SK-N-SH (cell line): ENCODE measurements around the gene PTPRJ.

Experiments
- ELF1 ChIP-seq: IDR thresholded peaks from 2 replicates; pipeline ENCODE4 v1.4.0; 2012
- GATA2 ChIP-seq: sonication (generic); formaldehyde crosslinking; IDR thresholded peaks from 2 replicates; pipeline ENCODE4 v1.5.0; 2020; ENCODE audit warnings: mild to moderate bottlenecking, missing genetic modification reagents
- NFIC ChIP-seq: IDR thresholded peaks from 2 replicates; pipeline ENCODE4 v1.4.0; 2012; ENCODE audit warnings: borderline replicate concordance
- POLR2AphosphoS5 ChIP-seq: IDR thresholded peaks from 2 replicates; pipeline ENCODE4 v1.6.1; 2012; ENCODE audit warnings: low read depth, low read length
- RAD21 ChIP-seq: IDR thresholded peaks from 2 replicates; pipeline ENCODE4 v1.6.1; 2012; ENCODE audit warnings: mild to moderate bottlenecking, low read length
- RFX5 ChIP-seq: IDR thresholded peaks from 2 replicates; pipeline ENCODE4 v1.6.1; 2012; ENCODE audit warnings: mild to moderate bottlenecking, improper control_type of control experiment, low read length
- SMC3 ChIP-seq: IDR thresholded peaks from 2 replicates; pipeline ENCODE4 v1.6.1; 2012; ENCODE audit warnings: low read depth, low read length, improper control_type of control experiment
- TAF1 ChIP-seq: IDR thresholded peaks from 2 replicates; pipeline ENCODE4 v1.6.1; 2012; ENCODE audit warnings: low read depth, mild to moderate bottlenecking, low read length, moderate library complexity, borderline replicate concordance
- TCF12 ChIP-seq: IDR thresholded peaks from 2 replicates; pipeline ENCODE4 v1.4.0; 2012
- TF ChIP-seq, protein P1 (sequence below): fragments of 200-600 bp; sonication (generic); IDR thresholded peaks from 2 replicates; pipeline ENCODE4 v1.6.1; 2017; ENCODE audit warnings: antibody characterized with exemption, mild to moderate bottlenecking, moderate library complexity
- TF ChIP-seq, protein P2 (sequence below): IDR thresholded peaks from 2 replicates; pipeline ENCODE4 v1.4.0; 2012; ENCODE audit warnings: low read depth, borderline replicate concordance
- TF ChIP-seq, protein P3 (sequence below): fragments of 150-350 bp; IDR thresholded peaks from 2 replicates; pipeline ENCODE4 v1.6.1; 2017; ENCODE audit warnings: antibody characterized with exemption, low read length, low read depth, borderline replicate concordance

DNA sequence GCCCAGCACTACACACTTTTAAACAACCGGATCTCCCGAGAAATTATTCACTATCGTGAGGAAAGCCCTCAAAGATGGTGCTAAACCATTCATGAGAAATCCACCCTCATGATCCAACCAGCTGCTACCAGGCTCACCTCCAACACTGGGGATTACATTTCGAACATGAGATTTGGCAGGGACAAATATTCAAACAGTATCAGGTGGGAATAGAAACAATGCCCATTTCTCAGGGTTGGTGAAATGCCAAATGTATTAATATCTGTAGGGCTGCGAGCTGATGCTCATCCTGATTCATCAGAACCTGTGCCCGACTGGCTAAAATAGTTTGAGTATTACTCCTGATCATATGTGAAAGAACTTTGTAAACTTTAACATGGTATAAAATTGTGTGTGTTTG lies 15.8 kb upstream of the PTPRJ start:
- TF ChIP-seq, protein P1, sequence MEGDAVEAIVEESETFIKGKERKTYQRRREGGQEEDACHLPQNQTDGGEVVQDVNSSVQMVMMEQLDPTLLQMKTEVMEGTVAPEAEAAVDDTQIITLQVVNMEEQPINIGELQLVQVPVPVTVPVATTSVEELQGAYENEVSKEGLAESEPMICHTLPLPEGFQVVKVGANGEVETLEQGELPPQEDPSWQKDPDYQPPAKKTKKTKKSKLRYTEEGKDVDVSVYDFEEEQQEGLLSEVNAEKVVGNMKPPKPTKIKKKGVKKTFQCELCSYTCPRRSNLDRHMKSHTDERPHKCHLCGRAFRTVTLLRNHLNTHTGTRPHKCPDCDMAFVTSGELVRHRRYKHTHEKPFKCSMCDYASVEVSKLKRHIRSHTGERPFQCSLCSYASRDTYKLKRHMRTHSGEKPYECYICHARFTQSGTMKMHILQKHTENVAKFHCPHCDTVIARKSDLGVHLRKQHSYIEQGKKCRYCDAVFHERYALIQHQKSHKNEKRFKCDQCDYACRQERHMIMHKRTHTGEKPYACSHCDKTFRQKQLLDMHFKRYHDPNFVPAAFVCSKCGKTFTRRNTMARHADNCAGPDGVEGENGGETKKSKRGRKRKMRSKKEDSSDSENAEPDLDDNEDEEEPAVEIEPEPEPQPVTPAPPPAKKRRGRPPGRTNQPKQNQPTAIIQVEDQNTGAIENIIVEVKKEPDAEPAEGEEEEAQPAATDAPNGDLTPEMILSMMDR = no peak
- TF ChIP-seq GATA2 (no peak), TCF12 (no peak), POLR2AphosphoS5 (no peak), ELF1 (no peak), TAF1 (no peak), RAD21 (no peak), NFIC (no peak), RFX5 (no peak), SMC3 (no peak)
- TF ChIP-seq, protein P2, sequence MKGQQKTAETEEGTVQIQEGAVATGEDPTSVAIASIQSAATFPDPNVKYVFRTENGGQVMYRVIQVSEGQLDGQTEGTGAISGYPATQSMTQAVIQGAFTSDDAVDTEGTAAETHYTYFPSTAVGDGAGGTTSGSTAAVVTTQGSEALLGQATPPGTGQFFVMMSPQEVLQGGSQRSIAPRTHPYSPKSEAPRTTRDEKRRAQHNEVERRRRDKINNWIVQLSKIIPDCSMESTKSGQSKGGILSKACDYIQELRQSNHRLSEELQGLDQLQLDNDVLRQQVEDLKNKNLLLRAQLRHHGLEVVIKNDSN = no peak
- TF ChIP-seq, protein P3, sequence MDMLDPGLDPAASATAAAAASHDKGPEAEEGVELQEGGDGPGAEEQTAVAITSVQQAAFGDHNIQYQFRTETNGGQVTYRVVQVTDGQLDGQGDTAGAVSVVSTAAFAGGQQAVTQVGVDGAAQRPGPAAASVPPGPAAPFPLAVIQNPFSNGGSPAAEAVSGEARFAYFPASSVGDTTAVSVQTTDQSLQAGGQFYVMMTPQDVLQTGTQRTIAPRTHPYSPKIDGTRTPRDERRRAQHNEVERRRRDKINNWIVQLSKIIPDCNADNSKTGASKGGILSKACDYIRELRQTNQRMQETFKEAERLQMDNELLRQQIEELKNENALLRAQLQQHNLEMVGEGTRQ = no peak
